ENCODE data around the gene PTGDS.
A peak's percentile ranks its signal among the peaks of the same experiment; 100 is the strongest.

PTGDS gene

GRCh38 chr9:137023157-137023556, 45.9 kb downstream of the PTGDS start:
- peak; percentile 51 for DNase-seq (ENCODE audit: low spot score)

DNA sequence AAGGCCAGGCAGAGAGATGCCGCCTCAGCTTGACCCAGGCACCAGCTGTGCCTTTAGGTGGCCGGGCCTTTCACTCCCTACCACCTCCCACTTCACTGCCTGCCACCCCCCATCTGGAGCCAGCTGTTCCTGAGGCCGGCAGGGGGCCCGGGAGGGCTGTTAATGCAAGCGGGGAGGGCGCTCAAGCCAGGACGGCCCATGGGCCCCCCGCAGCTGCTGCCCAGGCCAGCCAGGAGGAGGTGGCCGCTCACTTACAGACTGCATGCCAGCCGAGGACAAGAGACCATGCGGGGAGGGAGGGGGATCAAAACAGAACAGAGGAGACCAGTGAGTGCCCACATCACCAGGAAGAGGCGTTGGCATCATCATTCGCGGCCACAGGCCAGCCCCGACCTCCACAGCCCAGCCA, 46.3 kb downstream of the PTGDS start:
- peak; percentile 74 for DNase-seq (ENCODE audit: low spot score)

DNA sequence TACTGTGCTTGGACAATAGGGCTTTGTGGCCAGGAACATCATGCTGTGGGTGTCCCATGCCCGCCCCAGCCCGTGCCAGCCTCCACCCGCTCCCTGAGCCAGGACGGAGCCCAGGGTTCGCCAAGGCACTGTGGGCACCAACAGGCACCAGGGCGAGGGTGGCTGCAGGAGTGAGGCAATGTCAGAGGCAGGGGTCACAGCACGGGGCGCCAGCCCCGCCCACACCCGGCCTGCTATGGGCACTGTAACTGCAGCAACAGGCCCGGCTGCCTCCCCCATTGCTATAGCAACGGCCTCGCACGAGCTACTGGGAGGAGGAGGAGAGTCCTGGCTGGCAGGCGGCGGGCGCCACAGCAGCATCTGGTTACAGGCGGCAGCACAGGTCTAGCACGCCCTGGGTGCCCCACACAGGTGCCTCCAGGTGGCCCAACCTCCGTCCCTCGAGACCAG, 48.2 kb downstream of the PTGDS start:
- DNase-seq (ENCODE audit: low spot score) = peak; percentile 99

- no peak for DNase-seq (ENCODE audit: low spot score)
These were observed 49.1 kb downstream of the PTGDS start for GRCh38 chr9:137026384-137026783.

GRCh38 chr9:137026828-137027227, 49.5 kb downstream of the PTGDS start:
- DNase-seq (ENCODE audit: low spot score) = no peak

DNA sequence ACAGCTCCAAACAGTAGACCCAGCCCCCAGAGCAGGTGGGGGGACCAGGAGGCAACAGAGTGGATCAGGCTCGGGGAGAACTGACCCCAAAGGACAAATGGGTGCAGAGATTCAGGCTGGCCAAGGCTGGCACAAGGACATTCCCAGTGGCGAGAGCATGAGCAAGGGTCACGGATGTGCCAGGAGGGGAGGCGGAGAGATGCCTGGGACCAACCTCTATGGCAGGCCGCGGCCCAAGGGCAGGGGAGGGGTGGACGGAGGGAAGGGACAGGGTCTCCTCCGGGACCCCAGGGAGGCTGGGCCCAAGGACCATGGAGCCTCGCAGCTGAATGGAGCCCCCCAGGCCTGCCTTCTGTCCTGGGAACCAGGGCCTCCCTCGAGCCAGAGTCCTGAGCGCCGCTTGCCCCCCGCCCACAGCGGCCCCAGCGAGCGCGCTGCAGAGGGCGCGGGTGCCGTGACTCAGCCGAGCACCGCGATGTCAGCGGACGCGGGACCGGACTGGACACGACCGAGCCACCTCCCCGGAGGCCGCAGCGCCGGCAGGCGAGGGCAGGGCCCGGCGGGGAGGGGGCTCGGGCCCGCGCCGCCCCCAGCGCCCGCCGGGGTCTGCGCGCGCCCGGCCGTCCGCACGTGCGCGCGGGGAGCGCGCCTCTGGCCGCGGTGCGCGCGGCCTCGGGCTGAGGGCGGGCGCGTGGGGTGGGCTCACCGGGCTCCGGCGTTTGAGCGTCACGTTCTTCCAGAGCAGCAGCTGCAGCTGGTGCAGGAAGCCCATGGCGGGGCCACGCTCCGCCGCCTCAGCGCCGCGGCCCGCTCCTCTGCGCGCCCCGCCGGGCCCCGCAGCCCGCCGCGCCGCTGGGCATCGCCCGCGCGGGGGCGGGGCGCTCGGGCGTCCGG, 50.3 kb downstream of the PTGDS start, which contains the start of gene ABCA2:
Gene ABCA2 (minus strand): TSS at position 869 of the 894 bp plus-strand sequence. CDS start 97 bp downstream, at position 772.
- DNase-seq (ENCODE audit: low spot score) = no peak

DNA sequence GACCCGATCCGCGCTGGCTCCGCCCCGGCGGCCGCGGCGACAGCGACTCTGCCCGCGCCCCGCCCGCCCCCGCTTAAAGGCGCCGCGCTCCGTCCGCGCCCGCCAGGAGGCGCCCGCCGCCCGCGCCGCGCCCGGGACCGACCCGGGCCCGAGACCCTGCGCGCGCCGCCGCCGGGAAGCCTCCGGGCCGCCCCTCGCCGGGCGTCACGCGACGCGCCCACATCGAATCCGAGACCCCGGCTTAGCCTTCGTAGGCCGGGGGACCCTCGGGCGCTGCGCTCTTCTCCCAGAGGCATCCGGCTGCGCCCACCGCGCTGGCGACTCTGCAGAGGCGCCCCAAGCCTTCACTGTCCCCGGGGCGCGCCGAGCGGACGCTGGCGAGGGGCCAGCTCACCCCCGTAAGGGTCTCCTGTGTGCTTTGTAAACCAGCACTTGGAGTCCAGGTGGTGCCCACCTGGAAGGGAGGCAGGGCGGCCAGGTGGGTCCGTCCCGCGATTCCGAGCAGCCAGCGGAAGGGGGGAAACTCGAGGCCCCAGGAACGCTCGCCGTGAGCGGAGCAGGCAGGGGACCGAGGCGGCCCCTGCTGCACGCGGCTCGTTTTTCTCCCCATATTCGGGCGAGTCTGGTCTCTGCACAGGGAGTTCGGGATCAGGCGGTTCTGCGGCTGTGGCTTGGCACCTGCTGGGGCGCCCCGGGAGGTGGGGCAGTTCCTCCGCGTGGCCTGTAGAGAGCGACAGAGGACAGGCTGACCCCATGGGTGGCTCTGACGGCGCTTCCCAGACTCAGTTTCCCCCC, 51.2 kb downstream of the PTGDS start:
- DNase-seq (ENCODE audit: low spot score) = peak; percentile 82

GRCh38 chr9:137029058-137029936, 52.0 kb downstream of the PTGDS start:
- DNase-seq (ENCODE audit: low spot score) = peak; percentile 72

DNA sequence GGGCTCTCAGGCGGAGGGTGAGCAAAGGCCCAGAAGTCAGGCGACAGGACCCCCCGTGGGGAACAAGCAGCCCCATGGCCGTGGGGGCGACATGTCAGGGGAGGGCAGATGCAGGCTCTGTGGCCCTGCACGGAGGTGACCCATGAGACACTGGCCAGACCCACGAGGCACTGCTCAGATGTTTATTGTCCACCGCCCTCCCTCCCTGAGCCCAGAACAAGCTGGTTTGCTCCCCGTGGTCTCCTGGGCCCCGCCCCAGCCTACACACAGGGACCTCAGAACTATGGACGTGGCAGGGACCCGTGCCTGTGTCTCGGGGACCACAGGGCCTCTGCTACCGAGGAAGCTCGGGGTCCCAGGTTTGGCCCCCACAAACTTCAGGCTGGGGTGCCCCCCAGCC, 52.7 kb downstream of the PTGDS start:
- DNase-seq (ENCODE audit: low spot score) = no peak

DNA sequence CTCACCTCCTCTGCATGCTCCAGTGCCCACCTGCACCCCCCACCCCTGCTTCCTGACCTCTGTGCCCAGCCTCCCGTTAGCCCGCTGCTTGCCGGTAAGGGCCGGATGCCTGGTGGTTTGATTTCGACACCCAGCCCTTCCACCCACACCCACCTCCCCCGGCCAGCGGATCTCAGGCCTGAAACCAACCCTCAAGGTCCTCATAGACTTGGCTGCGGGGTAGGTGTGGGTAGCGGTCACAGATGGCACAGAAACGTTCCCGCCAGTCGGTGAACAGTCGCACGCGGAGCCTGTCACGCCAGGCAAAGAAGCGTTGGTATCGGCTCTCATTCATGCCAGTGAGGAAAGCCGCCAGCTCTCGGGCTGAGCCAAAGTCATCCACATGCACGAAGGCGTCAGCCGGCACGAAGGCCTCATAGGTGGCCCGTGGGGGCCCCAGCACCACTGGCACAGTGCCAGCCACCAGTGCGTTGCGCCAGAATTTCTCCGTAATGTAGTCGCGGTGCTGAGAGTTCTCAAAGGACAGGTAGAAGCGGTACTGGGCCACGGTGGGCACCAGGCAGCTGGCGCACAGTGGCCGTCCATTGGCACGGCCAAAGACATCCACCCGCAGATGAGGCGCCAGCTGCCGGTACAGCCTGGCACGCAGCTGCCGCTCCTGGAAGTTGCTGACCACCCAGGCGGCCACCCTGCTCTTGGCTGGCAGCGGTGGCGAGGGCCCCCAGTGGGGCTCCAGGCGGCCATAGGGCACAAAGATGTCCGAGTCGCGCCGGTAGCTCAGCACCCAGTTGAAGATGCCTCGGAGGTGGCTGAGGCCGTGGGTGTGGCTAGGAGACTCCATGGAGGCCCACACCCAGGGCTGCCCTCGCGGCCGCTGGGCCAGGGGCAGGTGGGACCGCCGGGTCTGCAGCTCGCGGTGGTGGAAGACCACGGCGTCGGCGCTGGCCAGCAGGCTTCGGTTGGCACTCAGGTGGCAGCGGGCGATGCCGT, 53.5 kb downstream of the PTGDS start:
- no peak for DNase-seq (ENCODE audit: low spot score)

All from putamen (tissue), 1 donor.